Activated CD4-positive, alpha-beta memory T cell treated with anti-CD3 and anti-CD28 coated beads for 36 hours (primary cell): ENCODE data around the gene ST3GAL3. TPM values are rescaled to one million over a fixed set of nuclear protein-coding genes. Genes with fewer than 3 reads are reported as not detected.

Source experiments
- CTCF ChIA-PET: fragments of 350-600 bp; sonication (Branson Sonifier 250); formaldehyde crosslinking; loops from one replicate; lab custom pipeline; 2021; ENCODE audit warnings: antibody characterized with exemption, inconsistent platforms; lab: Charles Lee
- POLR2A ChIA-PET: fragments of 350-600 bp; sonication (Branson Sonifier 250); formaldehyde crosslinking; loops from one replicate; lab custom pipeline; 2021; ENCODE audit warnings: antibody characterized with exemption; lab: Charles Lee
- DNase-seq: peaks from one replicate; pipeline ENCODE4 v3.0.0-alpha.2; 2020
- H3K27ac Mint-ChIP-seq: one replicate; pipeline ENCODE4 v1.8.0; 2021; ENCODE audit warnings: mixed read lengths
- H3K27me3 Mint-ChIP-seq: one replicate; pipeline ENCODE4 v1.8.0; 2021; ENCODE audit warnings: mixed read lengths
- H3K36me3 Mint-ChIP-seq: one replicate; pipeline ENCODE4 v1.8.0; 2021; ENCODE audit warnings: mixed read lengths
- H3K4me1 Mint-ChIP-seq: one replicate; pipeline ENCODE4 v1.8.0; 2021; ENCODE audit warnings: low read depth, mixed read lengths
- H3K4me3 Mint-ChIP-seq: one replicate; pipeline ENCODE4 v1.8.0; 2021; ENCODE audit warnings: mild to moderate bottlenecking, mixed read lengths
- H3K9me3 Mint-ChIP-seq: one replicate; pipeline ENCODE4 v1.8.0; 2021; ENCODE audit warnings: mixed read lengths
- intact Hi-C: fragments of 100-400 bp; cut with micrococcal nuclease; formaldehyde crosslinking; loops from one replicate; pipeline ENCODE4 v1.15.1; 2023
- total RNA-seq, 2 experiments: library from RNA; stranded (reverse); gene quantifications; one replicate each; pipeline ENCODE4 v1.2.3, GENCODE V29; 2021

ST3GAL3 gene
- total RNA-seq = 10 to 100 TPM; 14.7 to 16.0 TPM

GRCh38 chr1:43707190-43708001 is at the start of gene ST3GAL3:
ST3GAL3 (plus strand) TSS chr1:43707536; CDS start chr1:43736263, 28,727 bp downstream.
- POLR2A ChIA-PET = interaction anchor here (0.6 to 2.1 kb wide), 9 partner anchors 13 to 323 kb away, joined by 3 to 20 read pairs (median 3); partner anchors contain the start of genes DPH2 and KDM4A
- H3K4me3 Mint-ChIP-seq = peak within 1 kb of the TSS; percentile 90

DNA sequence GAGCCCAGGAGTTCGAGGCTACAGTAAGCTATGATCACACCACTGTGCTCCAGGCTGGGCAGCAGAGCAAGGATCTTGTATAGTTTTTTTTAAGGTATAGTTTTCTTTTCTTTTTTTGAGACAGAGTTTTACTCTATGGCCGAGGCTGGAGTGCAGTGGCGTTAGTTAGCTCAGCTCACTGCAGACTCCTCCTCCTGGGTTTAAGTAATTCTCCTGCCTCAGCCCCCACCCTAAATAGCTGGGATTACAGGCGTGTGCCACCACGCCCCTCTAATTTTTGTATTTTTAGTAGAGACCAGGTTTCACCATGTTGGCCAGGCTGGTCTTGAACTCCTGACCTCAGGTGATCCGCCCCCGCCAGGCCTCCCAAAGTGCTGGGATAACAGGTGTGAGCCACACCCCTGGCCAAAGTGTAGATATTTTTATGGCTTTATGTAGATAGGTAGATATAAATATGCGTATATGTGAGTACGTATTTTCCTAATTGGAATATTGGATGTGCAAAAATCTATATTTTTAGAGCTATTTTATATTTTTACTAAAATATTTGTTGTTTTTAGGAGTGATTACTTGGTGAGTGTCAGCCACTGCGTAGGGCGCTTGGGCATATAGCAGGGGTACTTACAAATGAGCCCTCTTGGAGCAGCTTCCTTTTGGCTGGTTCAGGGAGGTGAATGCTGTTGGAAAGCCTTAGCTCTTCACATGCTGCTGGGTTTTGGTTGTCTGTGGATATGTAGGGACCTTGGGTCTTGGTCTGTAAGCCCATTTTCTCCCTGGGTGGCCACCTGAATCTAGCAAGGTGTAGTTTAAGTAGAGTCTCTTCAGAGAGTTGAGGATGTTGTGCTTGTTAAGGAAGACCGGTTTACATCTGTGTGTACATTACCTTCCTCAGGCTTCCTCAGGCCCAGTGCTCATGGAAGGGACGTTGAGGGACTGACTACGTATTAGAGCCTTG is 47.8 kb upstream of the ST3GAL3 start:
- DNase-seq = no peak
- peaks cover 13% of the 10 kb centered on the region for H3K4me1 Mint-ChIP-seq
- H3K27me3 Mint-ChIP-seq = no peaks in the 10 kb centered on the region
- H3K36me3 Mint-ChIP-seq = peaks cover 58% of the 10 kb centered on the region
- ChIA-PET CTCF (no interaction called here), POLR2A (interaction anchor here (0.6 to 2.6 kb wide), 2 partner anchors 9 to 92 kb away, joined by 6 to 18 read pairs; partner anchors contain the start of gene KDM4A)
- no peaks in the 10 kb centered on the region for H3K9me3 Mint-ChIP-seq
- intact Hi-C loops = no loop called here
- H3K4me3 Mint-ChIP-seq = no peak overlapping the region
- no peak overlapping the region for H3K27ac Mint-ChIP-seq

More at GRCh38 chr1:43707190-43708001, at the start of gene ST3GAL3:
- Mint-ChIP-seq H3K9me3 (no peaks in the 10 kb centered on the region), H3K27ac (peak within 1 kb of the TSS; percentile 74), H3K36me3 (peaks cover 41% of the 10 kb centered on the region), H3K27me3 (no peaks in the 10 kb centered on the region), H3K4me1 (peaks cover 29% of the 10 kb centered on the region)
- intact Hi-C loops = loop anchor here (1.0 to 2.0 kb wide), 4 partner anchors 57 to 323 kb away; partner anchors contain the start of genes IPO13, KDM4A and SLC6A9
- peak; percentile 95 for DNase-seq
- CTCF ChIA-PET = interaction anchor here (0.7 to 2.1 kb wide), 3 partner anchors 56 to 227 kb away, joined by 3 to 14 read pairs (median 5); partner anchors contain the start of gene KDM4A

- Mint-ChIP-seq H3K9me3 (no peaks in the 10 kb centered on the region), H3K36me3 (peaks cover 60% of the 10 kb centered on the region), H3K27me3 (no peaks in the 10 kb centered on the region), H3K27ac (no peak overlapping the region), H3K4me1 (peaks cover 16% of the 10 kb centered on the region), H3K4me3 (no peak overlapping the region)
- ChIA-PET CTCF (no interaction called here), POLR2A (interaction anchor here (2.6 kb wide), 1 partner anchor 10 kb away, joined by 18 read pairs; the partner anchor contains the start of gene KDM4A)
- intact Hi-C loops = no loop called here
- no peak for DNase-seq
Measured at GRCh38 chr1:43660355-43660754, 47.0 kb upstream of the ST3GAL3 start.

- Mint-ChIP-seq H3K4me1 (peaks cover 16% of the 10 kb centered on the region), H3K4me3 (no peak overlapping the region), H3K9me3 (no peaks in the 10 kb centered on the region), H3K27me3 (no peaks in the 10 kb centered on the region), H3K36me3 (peaks cover 77% of the 10 kb centered on the region), H3K27ac (peak overlapping the region; percentile 52)
- intact Hi-C loops = no loop called here
- no peak for DNase-seq
- ChIA-PET CTCF (interaction anchor here (1.2 to 2.0 kb wide), 3 partner anchors 11 to 271 kb away, joined by 3 to 5 read pairs (median 4); no protein-coding TSS in a partner anchor), POLR2A (interaction anchor here (1.2 kb wide), 1 partner anchor 14 kb away, joined by 5 read pairs; the partner anchor contains the start of gene KDM4A)
Measured at GRCh38 chr1:43664369-43664768, 43.0 kb upstream of the ST3GAL3 start.

GRCh38 chr1:43666608-43667007 is 40.7 kb upstream of the ST3GAL3 start:
- CTCF ChIA-PET = interaction anchor here (1.2 kb wide), 1 partner anchor 137 kb away, joined by 3 read pairs; no protein-coding TSS in a partner anchor
- Mint-ChIP-seq H3K27me3 (no peaks in the 10 kb centered on the region), H3K4me3 (no peak overlapping the region), H3K27ac (no peak overlapping the region), H3K9me3 (no peaks in the 10 kb centered on the region), H3K4me1 (peaks cover 12% of the 10 kb centered on the region), H3K36me3 (peaks cover 77% of the 10 kb centered on the region)
- POLR2A ChIA-PET = interaction anchor here (1.5 kb wide), 1 partner anchor 16 kb away, joined by 8 read pairs; the partner anchor contains the start of gene KDM4A
- intact Hi-C loops = no loop called here
- DNase-seq = no peak

GRCh38 chr1:43668956-43669355 is 38.4 kb upstream of the ST3GAL3 start:
- ChIA-PET CTCF (no interaction called here), POLR2A (no interaction called here)
- no peaks in the 10 kb centered on the region for H3K27me3 Mint-ChIP-seq
- H3K9me3 Mint-ChIP-seq = no peaks in the 10 kb centered on the region
- DNase-seq = no peak
- H3K36me3 Mint-ChIP-seq = peaks cover 68% of the 10 kb centered on the region
- H3K4me3 Mint-ChIP-seq = no peak overlapping the region
- H3K27ac Mint-ChIP-seq = no peak overlapping the region
- H3K4me1 Mint-ChIP-seq = peaks cover 9% of the 10 kb centered on the region
- intact Hi-C loops = no loop called here

- no peak overlapping the region for H3K27ac Mint-ChIP-seq
- POLR2A ChIA-PET = no interaction called here
- no peaks in the 10 kb centered on the region for H3K4me1 Mint-ChIP-seq
- H3K4me3 Mint-ChIP-seq = no peak overlapping the region
- no peak for DNase-seq
- peaks cover 63% of the 10 kb centered on the region for H3K36me3 Mint-ChIP-seq
- no peaks in the 10 kb centered on the region for H3K9me3 Mint-ChIP-seq
- H3K27me3 Mint-ChIP-seq = no peaks in the 10 kb centered on the region
- intact Hi-C loops = no loop called here
- CTCF ChIA-PET = no interaction called here
Measured at GRCh38 chr1:43669878-43670277, 37.5 kb upstream of the ST3GAL3 start.

- Mint-ChIP-seq H3K36me3 (peaks cover 60% of the 10 kb centered on the region), H3K27ac (no peak overlapping the region), H3K9me3 (no peaks in the 10 kb centered on the region)
Measured at GRCh38 chr1:43671193-43671592, 36.1 kb upstream of the ST3GAL3 start.

DNA sequence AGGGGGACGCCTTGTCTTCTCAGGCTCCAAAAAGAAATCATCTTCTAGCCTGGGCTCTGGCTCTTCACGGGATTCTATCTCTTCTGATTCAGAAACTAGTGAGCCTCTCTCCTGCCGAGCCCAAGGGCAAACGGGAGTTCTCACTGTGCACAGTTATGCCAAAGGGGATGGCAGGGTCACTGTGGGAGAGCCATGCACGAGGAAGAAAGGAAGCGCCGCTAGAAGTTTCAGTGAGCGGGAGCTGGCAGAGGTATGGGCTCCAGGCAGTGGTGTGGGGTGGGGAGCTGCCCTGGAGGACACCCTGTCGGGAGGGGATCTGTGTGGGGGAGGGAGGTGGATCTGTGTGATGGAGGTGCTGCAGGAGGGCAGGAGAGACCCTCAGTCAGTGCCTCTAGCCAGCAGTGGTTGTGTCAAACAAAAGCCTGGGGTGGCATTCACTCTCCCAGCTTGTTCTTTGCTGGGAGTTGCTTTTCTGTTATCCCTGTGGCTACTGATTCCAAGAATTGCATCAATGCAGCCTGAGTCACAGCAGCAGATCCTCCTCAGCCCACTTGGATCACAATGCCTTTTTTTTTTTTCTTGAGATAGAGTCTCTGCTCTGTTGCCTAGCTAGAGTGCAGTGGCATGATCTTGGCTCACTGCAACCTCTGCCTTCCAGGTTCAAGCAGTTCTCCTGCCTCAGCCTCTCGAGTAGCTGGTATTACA is 35.6 kb upstream of the ST3GAL3 start:
- Mint-ChIP-seq H3K4me3 (no peak overlapping the region), H3K27me3 (no peaks in the 10 kb centered on the region), H3K9me3 (no peaks in the 10 kb centered on the region), H3K27ac (no peak overlapping the region), H3K4me1 (peaks cover 3% of the 10 kb centered on the region), H3K36me3 (peaks cover 55% of the 10 kb centered on the region)
- ChIA-PET CTCF (interaction anchor here (0.6 kb wide), 1 partner anchor 14 kb away, joined by 3 read pairs; no protein-coding TSS in a partner anchor), POLR2A (no interaction called here)
- intact Hi-C loops = no loop called here
- DNase-seq = no peak

More at GRCh38 chr1:43671193-43671592, 36.1 kb upstream of the ST3GAL3 start:
- peaks cover 3% of the 10 kb centered on the region for H3K4me1 Mint-ChIP-seq
- POLR2A ChIA-PET = no interaction called here
- H3K27me3 Mint-ChIP-seq = no peaks in the 10 kb centered on the region
- no peak overlapping the region for H3K4me3 Mint-ChIP-seq
- no peak for DNase-seq
- intact Hi-C loops = no loop called here
- CTCF ChIA-PET = interaction anchor here (0.6 kb wide), 1 partner anchor 13 kb away, joined by 3 read pairs; no protein-coding TSS in a partner anchor

DNA sequence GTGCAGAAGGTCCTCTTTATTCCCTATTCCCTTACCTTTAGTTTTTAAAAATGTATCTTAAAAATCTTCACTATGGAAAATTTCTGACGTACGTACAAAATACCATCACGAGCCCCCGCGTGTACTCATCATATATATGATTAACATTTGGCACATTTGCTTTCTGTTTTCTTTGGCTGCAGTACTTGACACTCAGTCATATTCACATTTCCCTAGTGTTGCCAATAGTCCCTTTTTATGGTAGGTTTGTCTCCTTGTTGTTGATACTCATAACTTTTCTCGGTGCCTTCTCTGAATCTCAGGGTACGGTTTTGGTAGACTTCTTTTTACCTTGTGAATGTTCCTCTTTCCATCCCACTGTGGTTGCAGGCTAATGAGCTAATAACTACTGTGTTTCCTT is 34.1 kb upstream of the ST3GAL3 start:
- H3K9me3 Mint-ChIP-seq = no peaks in the 10 kb centered on the region
- no peak overlapping the region for H3K27ac Mint-ChIP-seq
- intact Hi-C loops = no loop called here
- no peaks in the 10 kb centered on the region for H3K27me3 Mint-ChIP-seq
- ChIA-PET CTCF (no interaction called here), POLR2A (no interaction called here)
- H3K36me3 Mint-ChIP-seq = peaks cover 45% of the 10 kb centered on the region
- no peak for DNase-seq
- peaks cover 3% of the 10 kb centered on the region for H3K4me1 Mint-ChIP-seq
- no peak overlapping the region for H3K4me3 Mint-ChIP-seq

DNA sequence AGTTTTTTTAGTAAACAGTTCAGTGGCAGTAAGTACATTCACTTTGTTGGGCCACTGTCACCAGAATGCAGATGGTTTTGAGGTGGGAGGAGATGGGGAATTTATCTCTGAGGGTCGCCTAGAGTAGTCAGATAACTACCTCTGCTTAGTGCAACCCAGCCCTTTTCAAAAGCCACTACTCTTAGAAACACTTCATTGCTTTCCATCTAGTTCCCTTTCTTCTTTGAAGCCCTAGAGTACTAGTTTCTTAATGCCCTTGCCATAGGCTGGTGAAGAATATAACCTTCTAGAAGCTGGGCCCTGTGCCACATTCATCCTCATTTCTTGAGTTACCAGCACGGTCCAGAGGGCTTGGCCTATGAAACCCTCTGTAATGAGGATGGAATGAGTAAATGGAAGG is 28.4 kb upstream of the ST3GAL3 start:
- Mint-ChIP-seq H3K4me3 (no peak overlapping the region), H3K27me3 (no peaks in the 10 kb centered on the region), H3K9me3 (no peaks in the 10 kb centered on the region), H3K27ac (no peak overlapping the region), H3K36me3 (peaks cover 16% of the 10 kb centered on the region), H3K4me1 (peaks cover 3% of the 10 kb centered on the region)
- CTCF ChIA-PET = no interaction called here
- DNase-seq = no peak
- intact Hi-C loops = no loop called here
- POLR2A ChIA-PET = interaction anchor here (1.6 kb wide), 1 partner anchor 29 kb away, joined by 5 read pairs; the partner anchor contains the start of gene KDM4A
